B cell (primary cell): Measurements from ENCODE around the gene MSH5.

Source experiments
- EZH2 ChIP-seq: IDR thresholded peaks from 2 replicates; pipeline ENCODE4 v1.6.1; 2012; ENCODE audit warnings: borderline replicate concordance, low read depth, mild to moderate bottlenecking, moderate library complexity, low read length; ENCODE audit not compliant: insufficient read depth, poor library complexity, severe bottlenecking
- TF ChIP-seq, protein P1 (sequence below): fragments of 200-600 bp; IDR thresholded peaks from one replicate; pipeline ENCODE4 v1.8.0; 2022; ENCODE audit warnings: antibody characterized with exemption, mild to moderate bottlenecking

DNA sequence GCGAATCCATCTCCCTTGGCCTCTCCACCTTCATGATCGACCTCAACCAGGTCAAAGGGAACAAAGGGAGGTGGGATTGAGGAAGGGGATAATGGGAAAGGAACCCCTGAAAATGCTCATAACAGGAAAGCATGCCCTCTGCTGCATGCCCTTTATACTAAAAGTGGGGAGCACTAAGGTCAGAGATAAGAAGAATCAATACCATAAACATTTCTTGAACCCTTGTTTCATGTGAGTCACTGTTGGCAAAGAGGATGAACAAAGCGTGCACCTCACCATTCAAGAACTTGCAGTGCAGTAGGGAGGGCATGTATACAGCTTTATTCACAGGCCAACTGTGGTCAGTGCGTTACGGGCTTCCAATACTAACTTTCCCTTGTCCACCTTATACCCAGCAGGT, 21.0 kb downstream of the MSH5 start:
- TF ChIP-seq, protein P1, sequence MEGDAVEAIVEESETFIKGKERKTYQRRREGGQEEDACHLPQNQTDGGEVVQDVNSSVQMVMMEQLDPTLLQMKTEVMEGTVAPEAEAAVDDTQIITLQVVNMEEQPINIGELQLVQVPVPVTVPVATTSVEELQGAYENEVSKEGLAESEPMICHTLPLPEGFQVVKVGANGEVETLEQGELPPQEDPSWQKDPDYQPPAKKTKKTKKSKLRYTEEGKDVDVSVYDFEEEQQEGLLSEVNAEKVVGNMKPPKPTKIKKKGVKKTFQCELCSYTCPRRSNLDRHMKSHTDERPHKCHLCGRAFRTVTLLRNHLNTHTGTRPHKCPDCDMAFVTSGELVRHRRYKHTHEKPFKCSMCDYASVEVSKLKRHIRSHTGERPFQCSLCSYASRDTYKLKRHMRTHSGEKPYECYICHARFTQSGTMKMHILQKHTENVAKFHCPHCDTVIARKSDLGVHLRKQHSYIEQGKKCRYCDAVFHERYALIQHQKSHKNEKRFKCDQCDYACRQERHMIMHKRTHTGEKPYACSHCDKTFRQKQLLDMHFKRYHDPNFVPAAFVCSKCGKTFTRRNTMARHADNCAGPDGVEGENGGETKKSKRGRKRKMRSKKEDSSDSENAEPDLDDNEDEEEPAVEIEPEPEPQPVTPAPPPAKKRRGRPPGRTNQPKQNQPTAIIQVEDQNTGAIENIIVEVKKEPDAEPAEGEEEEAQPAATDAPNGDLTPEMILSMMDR: no peak
- TF ChIP-seq EZH2: no peak
